Measurements from ENCODE around the gene SLC30A1.
"Not testable (repeated sequence)": the region's sequence is repeated elsewhere in the genome, so short reads cannot be mapped to it uniquely, and the experiment has no call there.

Gene SLC30A1

DNA sequence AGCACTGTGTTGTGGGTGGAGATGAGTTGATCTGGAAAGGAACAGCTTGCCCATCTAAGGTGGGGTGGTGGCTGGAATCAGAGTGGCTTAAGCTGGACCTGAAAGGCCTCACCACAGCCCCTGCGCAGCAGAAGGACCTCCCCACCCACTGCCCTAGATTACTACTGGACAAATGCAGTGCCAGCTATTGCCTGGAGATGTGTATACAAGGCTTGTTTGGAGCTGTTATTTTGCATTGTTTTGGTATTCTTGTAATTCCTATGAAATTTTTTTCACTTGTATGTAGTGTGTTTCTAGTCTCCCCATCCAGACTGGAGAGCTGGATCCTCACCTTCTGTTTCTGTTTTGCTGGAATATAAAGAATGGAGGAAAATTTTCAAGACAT is 1.3 kb upstream of the SLC30A1 start:
- no peak for DNase-seq

- DNase-seq, result peak in 3 of 4 experiments; percentile 79 to 84 (median 83)
Measured at GRCh38 chr1:211579440-211580302, 710 bp upstream of the SLC30A1 start.

DNA sequence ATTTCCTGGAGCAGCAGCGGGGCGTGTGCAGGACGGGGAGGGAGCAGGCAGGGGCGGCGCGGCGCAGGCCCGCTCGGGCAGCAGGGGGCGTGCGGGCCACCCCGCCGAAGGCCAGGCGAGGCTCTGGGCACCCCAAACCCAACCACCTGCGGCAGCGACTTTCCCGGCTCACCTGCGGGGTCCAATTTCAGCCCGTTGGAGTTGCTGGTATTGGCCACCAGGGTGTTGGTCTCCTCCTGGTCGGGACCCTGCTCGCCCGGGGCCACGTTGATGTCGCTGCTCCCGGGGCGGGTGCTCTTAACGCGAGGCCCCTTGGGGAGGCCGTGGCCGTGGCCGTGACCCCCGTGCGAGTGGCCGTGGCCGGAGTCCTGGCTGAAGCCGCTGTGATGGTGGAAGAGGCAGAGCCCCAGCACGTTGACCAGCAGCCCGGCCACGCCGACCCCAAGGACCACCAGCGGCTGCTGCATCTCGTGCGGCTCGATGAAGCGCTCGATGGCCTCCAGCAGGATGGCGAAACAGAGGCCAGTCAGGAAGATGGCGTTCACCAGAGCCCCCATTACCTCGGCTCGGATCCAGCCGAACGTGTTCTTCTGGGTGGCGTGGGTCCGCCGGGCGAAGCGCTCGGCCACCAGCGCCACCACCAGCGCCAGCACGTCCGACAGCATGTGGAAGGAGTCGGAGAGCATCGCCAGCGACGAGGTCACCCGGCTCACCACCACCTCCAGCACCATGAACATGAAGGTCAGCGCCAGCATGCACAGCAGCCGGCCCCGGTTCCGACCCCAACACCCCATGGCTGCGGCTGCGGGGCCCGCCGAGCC is 932 bp downstream of the SLC30A1 start:
- peak; percentile 40 to 63 (median 52) for DNase-seq

- DNase-seq, result no peak
Measured at GRCh38 chr1:211577277-211577818, 1.6 kb downstream of the SLC30A1 start.

DNA sequence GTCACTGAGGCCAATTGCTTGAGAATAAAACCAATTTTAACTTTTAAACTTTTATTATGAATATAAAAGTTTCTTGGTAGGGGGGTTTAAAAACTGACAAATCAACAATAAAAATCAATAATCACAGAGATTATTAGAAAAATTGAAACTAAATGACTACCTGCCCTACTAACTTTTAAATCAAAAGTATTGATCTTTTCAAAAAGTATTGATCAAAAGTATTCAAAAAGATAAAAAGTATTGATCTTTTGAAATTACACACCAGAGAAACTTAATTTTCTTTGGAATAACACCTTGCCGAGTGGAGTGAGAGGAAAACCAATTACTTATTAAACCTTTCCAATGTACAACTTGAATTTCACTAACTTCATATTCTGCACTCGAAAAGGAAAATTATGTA is 2.2 kb downstream of the SLC30A1 start:
- DNase-seq, result no peak

GRCh38 chr1:211574705-211575104 is 4.3 kb downstream of the SLC30A1 start:
- DNase-seq, result no peak

DNA sequence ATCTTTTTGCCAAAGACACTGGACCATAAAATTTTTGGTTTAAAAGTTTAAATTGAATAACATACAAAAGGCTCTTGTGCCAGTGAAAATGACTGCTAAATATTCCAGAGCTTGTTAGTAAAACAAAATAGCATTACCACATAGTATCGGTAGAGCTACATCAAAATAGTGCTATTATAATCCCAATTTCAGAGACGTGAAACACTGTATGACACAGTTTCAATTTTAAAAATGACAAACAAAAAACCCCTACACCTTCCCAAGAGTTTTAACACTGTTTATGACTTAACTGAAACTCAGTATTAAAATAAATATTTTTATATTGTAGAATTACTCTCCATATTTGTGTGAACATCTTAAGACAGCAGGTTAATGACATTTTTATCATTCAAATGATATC is 7.0 kb downstream of the SLC30A1 start:
- no peak for DNase-seq

DNA sequence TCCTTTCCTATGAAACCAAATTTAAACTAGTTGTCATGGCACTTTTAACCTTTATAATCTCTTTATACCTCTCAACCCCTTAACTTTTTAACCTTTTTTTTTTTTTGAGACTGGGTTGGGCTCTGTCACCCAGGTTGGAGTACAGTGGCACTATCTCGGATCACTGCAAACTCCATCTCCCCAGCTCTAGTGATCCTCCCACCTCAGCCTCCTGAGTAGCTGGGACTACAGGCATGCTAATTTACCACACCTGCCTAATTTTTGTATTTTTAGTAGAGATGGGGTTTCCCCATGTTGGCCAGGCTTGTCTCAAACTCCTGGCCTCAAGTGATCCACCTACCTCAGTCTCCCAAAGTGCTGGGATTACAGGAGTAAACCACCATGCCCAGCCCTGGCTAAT is 8.6 kb downstream of the SLC30A1 start:
- not testable (repeated sequence) for DNase-seq

GRCh38 chr1:211566431-211567025 is 12.4 kb downstream of the SLC30A1 start:
- DNase-seq, result no peak

DNA sequence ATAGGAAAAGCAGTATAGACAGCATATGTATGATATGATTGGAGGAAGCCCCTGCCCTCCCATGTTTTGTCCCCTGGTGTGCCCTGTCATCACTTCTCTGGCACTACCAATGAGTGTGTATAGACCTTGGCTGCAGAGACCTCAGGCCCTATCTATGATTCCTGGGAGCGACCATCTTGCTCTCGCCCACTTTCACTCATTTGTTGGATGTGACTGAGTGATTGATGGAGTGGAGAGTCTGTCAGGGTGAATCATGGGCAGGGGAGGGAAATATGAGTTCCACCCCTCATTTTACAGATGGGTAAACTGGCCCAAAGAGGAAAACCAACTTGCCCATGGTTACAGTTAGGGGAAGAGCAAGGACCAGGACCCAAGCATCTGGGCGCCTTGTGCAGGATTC is 14.9 kb downstream of the SLC30A1 start:
- DNase-seq, result no peak

GRCh38 chr1:211559222-211560010 is 19.5 kb downstream of the SLC30A1 start:
- no peak for DNase-seq

GRCh38 chr1:211557894-211558625 is 20.9 kb downstream of the SLC30A1 start:
- DNase-seq, result no peak

DNA sequence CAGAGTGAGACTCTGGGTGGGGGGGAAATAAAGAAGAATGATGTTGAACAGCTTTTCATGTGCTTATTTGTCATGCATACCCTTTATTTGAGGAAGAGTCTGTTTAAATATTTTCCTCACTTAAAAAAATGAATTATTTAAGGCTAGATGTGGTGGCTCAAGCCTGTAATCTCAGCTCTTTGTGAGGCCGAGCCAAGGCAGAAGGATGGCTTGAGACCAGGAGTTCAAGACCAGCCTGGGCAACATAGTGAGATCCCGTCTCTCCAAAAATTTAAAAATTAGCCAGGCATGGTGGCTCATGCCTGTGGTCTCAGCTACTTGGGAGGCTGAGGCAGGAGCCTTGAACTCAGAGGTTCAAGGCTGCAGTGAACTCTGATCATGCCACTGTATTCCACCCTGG is 25.4 kb downstream of the SLC30A1 start:
- DNase-seq, result no peak

GRCh38 chr1:211551638-211552460 is 27.1 kb downstream of the SLC30A1 start:
- DNase-seq, result no peak

DNA sequence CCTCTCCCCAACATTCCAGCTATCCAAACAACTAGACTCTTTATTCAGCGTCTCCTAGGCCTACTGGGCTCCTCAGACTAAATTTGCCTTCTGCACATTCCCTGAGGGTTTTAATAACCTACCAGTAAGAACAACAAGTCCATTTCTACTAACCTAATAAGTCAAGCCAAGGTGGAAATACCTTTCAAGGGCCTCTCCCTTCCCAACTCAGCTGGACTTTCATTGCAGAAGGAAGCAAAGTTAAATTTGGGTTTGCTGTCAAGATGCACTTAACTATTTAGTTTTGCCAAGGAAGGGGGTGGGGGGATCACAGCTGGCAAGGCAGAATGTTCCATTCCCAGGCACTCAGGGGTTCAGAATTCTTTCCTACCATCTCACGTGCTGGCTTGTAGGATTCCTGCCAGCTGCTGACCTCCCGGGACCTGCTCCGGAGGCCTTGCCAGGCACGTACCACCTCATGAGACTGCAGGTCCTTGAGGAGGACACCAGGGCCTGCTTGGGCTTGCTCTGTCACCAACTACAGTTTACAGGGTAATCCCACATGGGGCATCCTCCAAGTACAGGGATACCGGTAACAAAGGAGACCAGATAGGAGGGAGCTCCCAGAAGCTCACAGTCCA is 29.8 kb downstream of the SLC30A1 start:
- no peak for DNase-seq

DNA sequence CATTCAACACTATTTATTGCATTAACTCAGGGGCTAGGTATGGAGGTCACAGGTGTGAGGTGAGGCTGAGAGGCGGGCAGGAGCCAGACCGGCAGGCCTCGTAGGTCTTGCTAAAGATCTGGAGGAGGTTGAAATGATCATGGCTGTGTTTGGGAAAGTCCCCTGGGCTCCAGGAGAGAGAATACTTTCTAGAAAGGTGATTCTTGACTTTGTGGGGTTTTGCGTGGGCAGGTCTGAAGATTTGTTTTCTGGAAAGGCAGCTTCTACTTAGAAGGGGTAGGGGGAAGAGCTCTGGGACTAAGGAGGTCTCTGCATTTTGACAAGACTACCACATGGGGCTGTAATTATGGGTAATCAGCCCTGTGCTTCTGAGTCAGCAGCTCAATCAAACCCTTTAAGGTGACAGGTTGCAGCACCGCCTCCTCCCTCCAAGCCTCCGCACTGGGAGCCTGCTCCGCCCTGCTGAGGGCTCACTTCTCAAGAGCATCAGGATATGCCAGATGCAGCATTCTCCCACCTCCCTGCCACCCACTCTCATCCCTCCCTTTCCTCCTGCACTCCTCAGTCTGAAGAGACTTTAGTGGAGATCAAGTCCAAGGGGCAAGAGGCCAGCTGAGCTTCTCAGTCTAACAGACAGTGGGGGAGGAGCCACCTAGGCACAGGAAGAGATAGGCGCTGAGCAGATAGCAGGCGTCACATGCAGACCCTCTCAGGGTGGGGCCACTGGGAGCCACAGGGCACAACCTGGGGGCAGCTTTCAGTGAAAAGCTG is 30.5 kb downstream of the SLC30A1 start:
- DNase-seq, result peak in 1 of 4 experiments; percentile 2

DNA sequence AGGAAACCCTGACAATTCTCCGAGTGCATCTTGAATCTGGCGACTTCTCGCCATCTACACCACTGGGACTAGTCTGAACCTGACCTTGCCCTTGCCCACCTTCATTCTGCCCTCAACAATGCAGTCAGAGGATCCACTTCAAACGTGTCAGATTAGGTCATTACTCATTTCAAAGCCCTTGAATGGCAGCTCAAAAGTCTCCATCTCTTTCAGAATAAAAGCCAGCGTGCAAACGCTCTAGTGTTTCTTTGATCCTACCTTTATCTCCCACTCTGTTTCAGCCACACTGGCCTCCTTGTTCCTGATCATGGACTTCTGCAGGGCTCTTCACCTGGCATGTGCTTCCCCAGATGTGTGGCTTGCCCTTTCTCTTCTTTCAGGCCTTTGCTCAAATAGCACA is 31.3 kb downstream of the SLC30A1 start:
- no peak for DNase-seq

- DNase-seq, result no peak
Measured at GRCh38 chr1:211546543-211546942, 32.4 kb downstream of the SLC30A1 start.

DNA sequence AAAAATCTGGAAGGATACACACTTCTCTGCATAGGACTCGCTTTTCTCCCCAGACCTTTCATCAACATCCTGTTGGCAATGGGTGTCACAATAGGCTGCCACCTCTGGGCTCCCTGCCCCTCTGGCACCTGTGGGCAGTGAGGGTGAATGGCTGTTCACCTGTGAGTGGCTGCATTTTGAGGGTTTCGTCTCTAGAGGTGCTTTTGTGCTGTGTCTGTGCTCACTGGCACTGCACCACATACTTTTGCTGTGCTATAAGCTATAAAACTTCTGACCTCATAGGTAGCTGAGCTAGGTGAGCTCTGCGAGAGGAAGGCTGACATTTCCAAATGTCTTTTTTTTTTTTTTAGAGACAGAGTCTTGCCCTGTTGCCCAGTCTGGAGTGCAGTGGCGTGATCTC is 35.9 kb downstream of the SLC30A1 start:
- DNase-seq, result no peak
